Caco-2 (cell line): Measurements from ENCODE around the gene CEP72. TPM values are rescaled to one million over a fixed set of nuclear protein-coding genes. Genes with fewer than 3 reads are reported as not detected.
"Not testable (repeated sequence)": the region's sequence is repeated elsewhere in the genome, so short reads cannot be mapped to it uniquely, and the experiment has no call there.

Source experiments
- BruUV-seq: library from RNA; stranded (reverse); fragments of 400-500 nt; replicated peaks from 2 replicates; lab custom pipeline; 2021; lab: Mats Ljungman, UMichigan
- CTCF ChIA-PET: fragments of 300-600 bp; sonication (Branson Sonifier 250); formaldehyde crosslinking; loops from one replicate; lab custom pipeline; 2022; ENCODE audit warnings: antibody characterized with exemption; lab: Charles Lee
- POLR2A ChIA-PET: fragments of 300-600 bp; sonication (Branson Sonifier 250); formaldehyde crosslinking; loops from one replicate; lab custom pipeline; 2022; ENCODE audit warnings: antibody characterized with exemption; lab: Charles Lee
- DNase-seq, 2 experiments: peaks; one replicate each; pipeline versions ENCODE4 v3.0.0 to v3.0.0-alpha.2; 2020 to 2022
- H3K27me3 ChIP-seq: replicated peaks from 2 replicates; pipeline ENCODE4 v1.6.0; 2011; ENCODE audit warnings: low read length; ENCODE audit not compliant: control insufficient read depth, insufficient read depth
- H3K36me3 ChIP-seq: 2 replicates; pipeline ENCODE4 v1.5.1; 2011; ENCODE audit warnings: low read length; ENCODE audit not compliant: control insufficient read depth, insufficient read depth
- H3K4me1 ChIP-seq: fragments of 250-450 bp; sonication (Bioruptor Pico); 2 replicates; pipeline ENCODE4 v1.5.1; 2020; ENCODE audit warnings: mild to moderate bottlenecking
- H3K4me3 ChIP-seq: 2 replicates; pipeline ENCODE4 v1.5.1; 2011; ENCODE audit warnings: low read depth, mild to moderate bottlenecking, control low read depth, low read length
- H3K9me3 ChIP-seq: fragments of 250-450 bp; sonication (Bioruptor Pico); 2 replicates; pipeline ENCODE4 v1.5.1; 2020; ENCODE audit warnings: mild to moderate bottlenecking, moderate library complexity
- H3K27ac Mint-ChIP-seq: one replicate; pipeline ENCODE4 v1.8.0; 2022; ENCODE audit warnings: mixed read lengths; ENCODE audit not compliant: unreplicated experiment
- H3K27me3 Mint-ChIP-seq: one replicate; pipeline ENCODE4 v1.8.0; 2022; ENCODE audit warnings: mixed read lengths; ENCODE audit not compliant: insufficient read depth, unreplicated experiment
- H3K36me3 Mint-ChIP-seq: one replicate; pipeline ENCODE4 v1.8.0; 2022; ENCODE audit warnings: mild to moderate bottlenecking, mixed read lengths; ENCODE audit not compliant: insufficient read depth, unreplicated experiment
- H3K4me1 Mint-ChIP-seq: one replicate; pipeline ENCODE4 v1.8.0; 2022; ENCODE audit warnings: low read depth, mixed read lengths; ENCODE audit not compliant: unreplicated experiment
- H3K4me3 Mint-ChIP-seq: one replicate; pipeline ENCODE4 v1.8.0; 2022; ENCODE audit warnings: mild to moderate bottlenecking, moderate library complexity, mixed read lengths; ENCODE audit not compliant: unreplicated experiment
- H3K9me3 Mint-ChIP-seq: one replicate; pipeline ENCODE4 v1.8.0; 2022; ENCODE audit warnings: mixed read lengths; ENCODE audit not compliant: unreplicated experiment
- CTCF ChIP-seq, 2 experiments: fragments of 200-600 bp in 1 of 2; IDR thresholded peaks; 1 replicate in 1 of 2; 2 replicates in 1 of 2; pipeline versions ENCODE4 v1.5.1 to v1.8.0; 2011 to 2022; ENCODE audit warnings: antibody characterized with exemption in 1 of 2, control low read depth in 1 of 2, inconsistent platforms in 1 of 2, low read depth in 1 of 2, low read length in 1 of 2, mild to moderate bottlenecking in 1 of 2, moderate library complexity in 1 of 2; ENCODE audit not compliant: insufficient read depth in 1 of 2, severe bottlenecking in 1 of 2, unreplicated experiment in 1 of 2
- intact Hi-C: fragments of 100-400 bp; cut with micrococcal nuclease; formaldehyde crosslinking; loops from one replicate; pipeline ENCODE4 v1.10.0; 2022; ENCODE audit not compliant: unreplicated experiment
- total RNA-seq: library from RNA; stranded (reverse); gene quantifications from 2 replicates; pipeline ENCODE4 v1.2.3, GENCODE V29; 2022

CEP72 gene
- total RNA-seq, 1 experiment from 2014 or later = 36.6 TPM

- Mint-ChIP-seq H3K36me3 (no peaks in the 10 kb centered on the region), H3K9me3 (no peaks in the 10 kb centered on the region), H3K27me3 (no peaks in the 10 kb centered on the region), H3K27ac (no peak overlapping the region), H3K4me3 (no peak overlapping the region), H3K4me1 (no peaks in the 10 kb centered on the region)
- ChIA-PET CTCF (no interaction called here), POLR2A (no interaction called here)
- no peak for TF ChIP-seq CTCF (IDR thresholded peaks at IDR 0.05; ENCODE audit: insufficient read depth in 1 of 2, low read depth in 1 of 2, low read length in 1 of 2, severe bottlenecking in 1 of 2, unreplicated experiment in 1 of 2)
- H3K4me3 ChIP-seq = no peak overlapping the region
- H3K36me3 ChIP-seq = no peaks in the 10 kb centered on the region
- H3K4me1 ChIP-seq = no peaks in the 10 kb centered on the region
- no peak for DNase-seq
- no peaks in the 10 kb centered on the region for H3K27me3 ChIP-seq
- no peaks in the 10 kb centered on the region for H3K9me3 ChIP-seq
- BruUV-seq = no TSS peak
- intact Hi-C loops = no loop called here
These were observed 72.6 kb downstream of the CEP72 start for GRCh38 chr5:684751-685216.

GRCh38 chr5:685262-686171, 73.4 kb downstream of the CEP72 start:
- H3K27me3 ChIP-seq = no peaks in the 10 kb centered on the region
- H3K36me3 Mint-ChIP-seq = no peaks in the 10 kb centered on the region
- no peaks in the 10 kb centered on the region for H3K27me3 Mint-ChIP-seq
- no peak overlapping the region for H3K4me3 Mint-ChIP-seq
- no peaks in the 10 kb centered on the region for H3K9me3 ChIP-seq
- TF ChIP-seq CTCF (IDR thresholded peaks at IDR 0.05; ENCODE audit: insufficient read depth in 1 of 2, low read depth in 1 of 2, low read length in 1 of 2, severe bottlenecking in 1 of 2, unreplicated experiment in 1 of 2) = no peak
- no peaks in the 10 kb centered on the region for H3K4me1 Mint-ChIP-seq
- H3K9me3 Mint-ChIP-seq = no peaks in the 10 kb centered on the region
- BruUV-seq = no TSS peak
- POLR2A ChIA-PET = no interaction called here
- H3K36me3 ChIP-seq = no peaks in the 10 kb centered on the region
- DNase-seq = no peak
- CTCF ChIA-PET = no interaction called here
- no peak overlapping the region for H3K27ac Mint-ChIP-seq
- H3K4me3 ChIP-seq = no peak overlapping the region
- intact Hi-C loops = no loop called here
- H3K4me1 ChIP-seq = no peaks in the 10 kb centered on the region

- H3K4me3 Mint-ChIP-seq, H3K4me1 ChIP-seq, H3K4me1 Mint-ChIP-seq, DNase-seq, H3K27me3 Mint-ChIP-seq, H3K9me3 Mint-ChIP-seq, H3K27ac Mint-ChIP-seq, H3K27me3 ChIP-seq, H3K4me3 ChIP-seq, POLR2A ChIA-PET, BruUV-seq, H3K36me3 Mint-ChIP-seq, intact Hi-C loops, CTCF ChIA-PET, H3K9me3 ChIP-seq, H3K36me3 ChIP-seq: not testable (repeated sequence)
These were observed 74.0 kb downstream of the CEP72 start for GRCh38 chr5:686172-686523.

- H3K27me3 Mint-ChIP-seq, H3K9me3 ChIP-seq, DNase-seq, H3K4me1 Mint-ChIP-seq, POLR2A ChIA-PET, H3K36me3 ChIP-seq, H3K4me3 Mint-ChIP-seq, H3K4me1 ChIP-seq, H3K27ac Mint-ChIP-seq, intact Hi-C loops, BruUV-seq, H3K9me3 Mint-ChIP-seq, H3K4me3 ChIP-seq, CTCF ChIA-PET, H3K36me3 Mint-ChIP-seq, H3K27me3 ChIP-seq: not testable (repeated sequence)
These were observed 74.8 kb downstream of the CEP72 start for GRCh38 chr5:686936-687335.

- BruUV-seq, intact Hi-C loops, DNase-seq, H3K4me1 ChIP-seq, H3K27me3 ChIP-seq, H3K36me3 Mint-ChIP-seq, H3K9me3 ChIP-seq, H3K9me3 Mint-ChIP-seq, H3K4me1 Mint-ChIP-seq, H3K4me3 Mint-ChIP-seq, H3K4me3 ChIP-seq, H3K27ac Mint-ChIP-seq, H3K36me3 ChIP-seq, H3K27me3 Mint-ChIP-seq, POLR2A ChIA-PET, CTCF ChIA-PET: not testable (repeated sequence)
These were observed 76.3 kb downstream of the CEP72 start for GRCh38 chr5:688348-689010.
